ENCODE results near the gene TTLL3. TPM values are rescaled to one million over a fixed set of nuclear protein-coding genes. Genes with fewer than 3 reads are reported as not detected.
A peak's percentile ranks its signal among the peaks of the same experiment; 100 is the strongest.

TTLL3 gene
- polyA plus RNA-seq, 3 donors: 1.1 to 196 (median 1.8) TPM

DNA sequence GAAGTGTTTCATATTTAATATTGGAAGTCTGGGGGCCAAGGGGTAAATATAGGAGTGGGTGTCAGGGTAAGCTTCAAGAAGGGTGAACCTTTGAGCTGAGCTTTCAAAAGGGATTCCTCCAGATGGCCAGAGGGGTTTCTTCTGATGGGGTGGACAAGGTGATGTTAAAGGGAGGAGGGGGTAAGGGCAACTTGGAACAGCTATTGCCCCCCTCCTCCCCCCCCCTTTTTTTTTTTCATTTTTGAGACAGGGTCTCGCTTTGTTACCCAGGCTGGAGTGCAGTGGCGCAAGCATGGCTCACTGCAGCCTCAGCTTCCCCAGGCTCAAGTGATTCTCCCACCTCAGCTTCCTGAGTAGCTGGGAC is 2.1 kb upstream of the TTLL3 start:
- H3K4me1 Mint-ChIP-seq: peaks cover 32% of the 10 kb centered on the region
- no CpG with 5 or more reads among the region's 2 CpGs for WGBS (ENCODE audit: insufficient coverage)
- peaks cover 0 to 2% (median 0%) of the 10 kb centered on the region in 7 donors for H3K9me3 Mint-ChIP-seq
- H3K36me3 Mint-ChIP-seq: peaks cover 56 to 63% of the 10 kb centered on the region in 2 donors
- Histone ChIP-seq H3K4me2 (replicated peaks; ENCODE audit: extremely low read depth, low read length, poor library complexity, severe bottlenecking) (no peak overlapping the region), H3K4me3 (replicated peaks in 1 of 3; ENCODE audit: low read depth in 2 of 3, low read length in 3 of 3) (no peak overlapping the region), H3K79me2 (ENCODE audit: insufficient read depth, low read length) (peaks cover 21% of the 10 kb centered on the region), H2AFZ (ENCODE audit: insufficient read depth, low read depth, low read length, poor library complexity, severe bottlenecking) (no peak overlapping the region), H4K20me1 (ENCODE audit: insufficient read depth, low read length) (peaks cover 42% of the 10 kb centered on the region), H3K9ac (ENCODE audit: insufficient read depth, low read length, poor library complexity, severe bottlenecking) (no peak overlapping the region), H3K27ac (ENCODE audit: low read depth in 1 of 2, low read length in 2 of 2) (peak overlapping the region; percentile 81 to 88), H3K36me3 (replicated peaks in 1 of 2; ENCODE audit: control insufficient read depth in 1 of 2, insufficient read depth in 2 of 2, low read length in 2 of 2) (peaks cover 52 to 53% of the 10 kb centered on the region in 2 donors), H3K9me3 (replicated peaks in 1 of 2; ENCODE audit: control insufficient read depth in 1 of 2, insufficient read depth in 1 of 2, low read length in 2 of 2) (no peaks in the 10 kb centered on the region), H3K4me1 (ENCODE audit: control insufficient read depth in 1 of 2, insufficient read depth in 2 of 2, low read length in 2 of 2) (peaks cover 16 to 21% of the 10 kb centered on the region in 2 donors), H3K27me3 (ENCODE audit: control insufficient read depth in 2 of 2, insufficient read depth in 2 of 2, low read length in 2 of 2) (no peaks in the 10 kb centered on the region)
- peaks cover 0 to 5% (median 0%) of the 10 kb centered on the region in 3 donors for H3K27me3 Mint-ChIP-seq (ENCODE audit: low read depth in 3 of 3)
- intact Hi-C loops (cut with micrococcal nuclease): no loop called here
- peak overlapping the region; percentile 62 to 96 (median 86) for H3K27ac Mint-ChIP-seq
- DNase-seq: no peak
- no peak overlapping the region for H3K4me3 Mint-ChIP-seq
- TF ChIP-seq, protein P1, sequence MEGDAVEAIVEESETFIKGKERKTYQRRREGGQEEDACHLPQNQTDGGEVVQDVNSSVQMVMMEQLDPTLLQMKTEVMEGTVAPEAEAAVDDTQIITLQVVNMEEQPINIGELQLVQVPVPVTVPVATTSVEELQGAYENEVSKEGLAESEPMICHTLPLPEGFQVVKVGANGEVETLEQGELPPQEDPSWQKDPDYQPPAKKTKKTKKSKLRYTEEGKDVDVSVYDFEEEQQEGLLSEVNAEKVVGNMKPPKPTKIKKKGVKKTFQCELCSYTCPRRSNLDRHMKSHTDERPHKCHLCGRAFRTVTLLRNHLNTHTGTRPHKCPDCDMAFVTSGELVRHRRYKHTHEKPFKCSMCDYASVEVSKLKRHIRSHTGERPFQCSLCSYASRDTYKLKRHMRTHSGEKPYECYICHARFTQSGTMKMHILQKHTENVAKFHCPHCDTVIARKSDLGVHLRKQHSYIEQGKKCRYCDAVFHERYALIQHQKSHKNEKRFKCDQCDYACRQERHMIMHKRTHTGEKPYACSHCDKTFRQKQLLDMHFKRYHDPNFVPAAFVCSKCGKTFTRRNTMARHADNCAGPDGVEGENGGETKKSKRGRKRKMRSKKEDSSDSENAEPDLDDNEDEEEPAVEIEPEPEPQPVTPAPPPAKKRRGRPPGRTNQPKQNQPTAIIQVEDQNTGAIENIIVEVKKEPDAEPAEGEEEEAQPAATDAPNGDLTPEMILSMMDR (IDR thresholded peaks at IDR 0.05): no peak

DNA sequence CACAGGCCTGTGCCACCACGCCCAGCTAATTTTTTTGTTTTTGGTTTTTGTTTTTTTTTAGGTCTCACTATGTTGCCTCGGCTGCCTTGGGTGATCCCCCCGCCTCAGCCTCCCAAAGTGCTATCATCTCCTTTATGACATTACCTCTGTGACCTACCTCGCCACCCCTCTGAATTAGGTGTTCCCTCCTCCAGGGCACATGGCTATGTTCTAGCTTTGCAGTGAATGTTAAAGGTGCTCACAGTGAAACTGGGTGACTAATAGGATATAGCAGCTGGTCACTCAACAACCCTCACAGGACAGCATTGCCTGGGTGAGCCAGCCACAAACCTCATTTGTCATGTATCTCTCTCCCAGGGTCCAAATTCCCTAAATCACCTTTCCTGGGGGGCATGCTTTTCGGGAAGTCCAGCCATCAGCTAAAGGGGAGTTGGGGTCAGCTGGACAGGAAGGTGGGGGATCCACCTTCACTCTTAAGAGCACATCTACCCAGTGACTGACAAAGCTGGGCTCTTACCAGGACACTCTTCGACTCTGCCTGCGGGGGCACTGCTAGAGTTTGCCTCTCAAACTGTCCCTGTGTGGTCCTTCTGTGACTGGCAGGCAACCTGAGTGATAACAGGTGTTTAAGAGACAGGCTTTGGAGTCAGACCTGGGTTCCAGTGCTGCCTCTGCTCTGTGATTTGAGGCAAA is 1.6 kb upstream of the TTLL3 start:
- DNase-seq: peak in 1 of 3 donors; percentile 18
- no CpG with 5 or more reads among the region's 7 CpGs for WGBS (ENCODE audit: insufficient coverage)
- H3K4me1 Mint-ChIP-seq: peaks cover 30% of the 10 kb centered on the region
- no peak overlapping the region for H3K4me3 ChIP-seq (replicated peaks in 1 of 3; ENCODE audit: low read depth in 2 of 3, low read length in 3 of 3)
- H3K27me3 ChIP-seq (ENCODE audit: control insufficient read depth in 2 of 2, insufficient read depth in 2 of 2, low read length in 2 of 2): no peaks in the 10 kb centered on the region
- no peak overlapping the region for H3K4me3 Mint-ChIP-seq
- H3K27me3 Mint-ChIP-seq (ENCODE audit: low read depth in 3 of 3): peaks cover 0 to 5% (median 0%) of the 10 kb centered on the region in 3 donors
- peaks cover 52 to 53% of the 10 kb centered on the region in 2 donors for H3K36me3 ChIP-seq (replicated peaks in 1 of 2; ENCODE audit: control insufficient read depth in 1 of 2, insufficient read depth in 2 of 2, low read length in 2 of 2)
- H3K27ac Mint-ChIP-seq: peak overlapping the region; percentile 16 to 96 (median 95)
- peak overlapping the region; percentile 81 to 88 for H3K27ac ChIP-seq (ENCODE audit: low read depth in 1 of 2, low read length in 2 of 2)
- intact Hi-C loops (cut with micrococcal nuclease): no loop called here
- H2AFZ ChIP-seq (ENCODE audit: insufficient read depth, low read depth, low read length, poor library complexity, severe bottlenecking): no peak overlapping the region
- H4K20me1 ChIP-seq (ENCODE audit: insufficient read depth, low read length): peaks cover 37% of the 10 kb centered on the region
- no peak overlapping the region for H3K9ac ChIP-seq (ENCODE audit: insufficient read depth, low read length, poor library complexity, severe bottlenecking)
- peaks cover 16% of the 10 kb centered on the region for H3K79me2 ChIP-seq (ENCODE audit: insufficient read depth, low read length)
- H3K9me3 ChIP-seq (replicated peaks in 1 of 2; ENCODE audit: control insufficient read depth in 1 of 2, insufficient read depth in 1 of 2, low read length in 2 of 2): no peaks in the 10 kb centered on the region
- H3K36me3 Mint-ChIP-seq: peaks cover 56 to 63% of the 10 kb centered on the region in 2 donors
- H3K4me2 ChIP-seq (replicated peaks; ENCODE audit: extremely low read depth, low read length, poor library complexity, severe bottlenecking): no peak overlapping the region
- TF ChIP-seq, protein P1 (IDR thresholded peaks at IDR 0.05): no peak
- H3K4me1 ChIP-seq (ENCODE audit: control insufficient read depth in 1 of 2, insufficient read depth in 2 of 2, low read length in 2 of 2): peaks cover 16 to 21% of the 10 kb centered on the region in 2 donors
- H3K9me3 Mint-ChIP-seq: peaks cover 0 to 2% (median 0%) of the 10 kb centered on the region in 7 donors

Data from CD14-positive monocyte (primary cell).